ENCODE measurements around the gene KCP.
A peak's percentile ranks its signal among the peaks of the same experiment; 100 is the strongest.

The KCP gene

GRCh38 chr7:128939075-128939860, 28.8 kb upstream of the KCP start:
- DNase-seq (ENCODE audit: low spot score): no peak

GRCh38 chr7:128938544-128939074, 28.1 kb upstream of the KCP start:
- DNase-seq (ENCODE audit: low spot score): peak; percentile 33

- DNase-seq (ENCODE audit: low spot score): peak; percentile 82
Observed at GRCh38 chr7:128937647-128938543, 27.4 kb upstream of the KCP start, which contains the start of gene IRF5. Gene IRF5, plus strand, starts transcription at chr7:128937927. Its CDS starts 4,155 bp downstream, at chr7:128942082.

GRCh38 chr7:128937271-128937646, 26.8 kb upstream of the KCP start:
- no peak for DNase-seq (ENCODE audit: low spot score)

- DNase-seq (ENCODE audit: low spot score): no peak
Observed at GRCh38 chr7:128936798-128937197, 26.3 kb upstream of the KCP start.

- no peak for DNase-seq (ENCODE audit: low spot score)
Observed at GRCh38 chr7:128935342-128935730, 24.8 kb upstream of the KCP start.

GRCh38 chr7:128934361-128935341, 24.1 kb upstream of the KCP start:
- no peak for DNase-seq (ENCODE audit: low spot score)

GRCh38 chr7:128933180-128933891, 22.8 kb upstream of the KCP start:
- DNase-seq (ENCODE audit: low spot score): no peak

- DNase-seq (ENCODE audit: low spot score): no peak
Observed at GRCh38 chr7:128932862-128933179, 22.3 kb upstream of the KCP start.

GRCh38 chr7:128931965-128932861, 21.7 kb upstream of the KCP start:
- DNase-seq (ENCODE audit: low spot score): no peak

GRCh38 chr7:128931190-128931798, 20.8 kb upstream of the KCP start:
- DNase-seq (ENCODE audit: low spot score): no peak

- no peak for DNase-seq (ENCODE audit: low spot score)
Observed at GRCh38 chr7:128928882-128929788, 18.6 kb upstream of the KCP start.

- DNase-seq (ENCODE audit: low spot score): no peak
Observed at GRCh38 chr7:128928159-128928813, 17.8 kb upstream of the KCP start.

- DNase-seq (ENCODE audit: low spot score): no peak
Observed at GRCh38 chr7:128924707-128925588, 14.4 kb upstream of the KCP start.

GRCh38 chr7:128923411-128923800, 12.9 kb upstream of the KCP start:
- no peak for DNase-seq (ENCODE audit: low spot score)

- DNase-seq (ENCODE audit: low spot score): no peak
Observed at GRCh38 chr7:128922496-128923410, 12.2 kb upstream of the KCP start.
